IMR-90 (cell line): Measurements from ENCODE around the gene RFX6. TPM values are rescaled to one million over a fixed set of nuclear protein-coding genes. Genes with fewer than 3 reads are reported as not detected.

Experiments
- ATAC-seq: fragments of 200-7000 bp; cut with Tn5 transposase; 2 replicates; pipeline ENCODE4 v1.9.1; 2020; ENCODE audit warnings: low read depth, mild to moderate bottlenecking, moderate library complexity
- BruUV-seq: library from RNA; stranded (reverse); fragments of 400-500 nt; replicated peaks from 2 replicates; lab custom pipeline; 2021; lab: Mats Ljungman, UMichigan
- CTCF ChIA-PET: fragments of 300-600 bp; formaldehyde crosslinking; extraction: SDS; loops from one replicate; lab custom pipeline; 2021; ENCODE audit warnings: antibody characterized with exemption; lab: Yijun Ruan, JAX
- POLR2A ChIA-PET: fragments of 300-600 bp; sonication (Branson Sonifier 250); formaldehyde crosslinking; loops from one replicate; lab custom pipeline; 2022; ENCODE audit warnings: antibody characterized with exemption; ENCODE audit not compliant: unreplicated experiment; lab: Charles Lee
- DNase-seq: peaks from one replicate; pipeline ENCODE4 v3.0.0; 2013
- H2AFZ ChIP-seq: replicated peaks from 2 replicates; pipeline ENCODE3; 2013; ENCODE audit warnings: low read length, mild to moderate bottlenecking; ENCODE audit not compliant: poor library complexity
- H2AK5ac ChIP-seq: 2 replicates; pipeline ENCODE4 v1.6.1; 2013; ENCODE audit warnings: low read depth, low read length, inconsistent platforms
- H2AK9ac ChIP-seq: replicated peaks from 2 replicates; pipeline ENCODE3; 2013; ENCODE audit warnings: mild to moderate bottlenecking, low read depth, low read length, moderate library complexity; ENCODE audit not compliant: poor library complexity
- H2BK120ac ChIP-seq: 2 replicates; pipeline ENCODE4 v1.6.1; 2013; ENCODE audit warnings: low read depth, low read length, inconsistent platforms
- H2BK15ac ChIP-seq: 3 replicates; pipeline ENCODE4 v1.6.1; 2013; ENCODE audit warnings: low read depth, low read length, inconsistent platforms
- H2BK20ac ChIP-seq: 2 replicates; pipeline ENCODE4 v1.6.1; 2013; ENCODE audit warnings: low read depth, mild to moderate bottlenecking, inconsistent platforms, low read length, moderate library complexity
- H2BK5ac ChIP-seq: 2 replicates; pipeline ENCODE4 v1.6.1; 2013; ENCODE audit warnings: mild to moderate bottlenecking, low read depth, low read length, inconsistent platforms; ENCODE audit not compliant: poor library complexity, severe bottlenecking
- H3K14ac ChIP-seq: replicated peaks from 2 replicates; pipeline ENCODE4 v1.6.1; 2013; ENCODE audit warnings: low read depth, low read length, inconsistent platforms
- H3K18ac ChIP-seq: 2 replicates; pipeline ENCODE4 v1.6.1; 2013; ENCODE audit warnings: low read depth, low read length, control low read depth
- H3K23ac ChIP-seq: 2 replicates; pipeline ENCODE4 v1.6.1; 2013; ENCODE audit warnings: low read depth, low read length, inconsistent platforms
- H3K27ac ChIP-seq: 2 replicates; pipeline ENCODE4 v1.5.1; 2013; ENCODE audit warnings: mild to moderate bottlenecking, control low read depth, low read length; ENCODE audit not compliant: insufficient read depth
- H3K27me3 ChIP-seq: 2 replicates; pipeline ENCODE4 v1.6.1; 2013; ENCODE audit warnings: low read length; ENCODE audit not compliant: control insufficient read depth, insufficient read depth
- H3K36me3 ChIP-seq: 2 replicates; pipeline ENCODE4 v1.6.1; 2013; ENCODE audit warnings: low read length, mixed read lengths; ENCODE audit not compliant: control insufficient read depth, insufficient read depth
- H3K4ac ChIP-seq: 2 replicates; pipeline ENCODE4 v1.6.1; 2013; ENCODE audit warnings: low read depth, low read length, inconsistent platforms
- H3K4me1 ChIP-seq: 2 replicates; pipeline ENCODE4 v1.6.1; 2013; ENCODE audit warnings: low read length, mixed read lengths; ENCODE audit not compliant: control insufficient read depth, insufficient read depth
- H3K4me2 ChIP-seq: 2 replicates; pipeline ENCODE4 v1.6.1; 2013; ENCODE audit warnings: low read depth, mild to moderate bottlenecking, control low read depth, low read length, moderate library complexity
- H3K4me3 ChIP-seq: 2 replicates; pipeline ENCODE4 v1.5.1; 2013; ENCODE audit warnings: low read depth, mild to moderate bottlenecking, control low read depth, low read length, moderate library complexity; ENCODE audit not compliant: insufficient read depth
- H3K56ac ChIP-seq: 2 replicates; pipeline ENCODE4 v1.6.1; 2013; ENCODE audit warnings: low read length, inconsistent platforms; ENCODE audit not compliant: insufficient read depth; ENCODE audit errors: extremely low read depth
- H3K79me1 ChIP-seq, 2 experiments: 2 replicates each; pipeline ENCODE4 v1.6.1; 2013; ENCODE audit warnings: low read length in 2 of 2, inconsistent platforms in 1 of 2, low read depth in 1 of 2
- H3K9ac ChIP-seq: 2 replicates; pipeline ENCODE4 v1.6.1; 2013; ENCODE audit warnings: low read depth, low read length, control low read depth
- H3K9me1 ChIP-seq: 2 replicates; pipeline ENCODE4 v1.6.1; 2013; ENCODE audit warnings: low read length, inconsistent platforms; ENCODE audit not compliant: insufficient read depth
- H3K9me3 ChIP-seq: 2 replicates; pipeline ENCODE4 v1.6.1; 2013; ENCODE audit warnings: low read length; ENCODE audit not compliant: control insufficient read depth, insufficient read depth
- H4K20me1 ChIP-seq: 2 replicates; pipeline ENCODE4 v1.6.1; 2013; ENCODE audit warnings: low read length, inconsistent platforms; ENCODE audit not compliant: insufficient read depth
- H4K5ac ChIP-seq: 2 replicates; pipeline ENCODE4 v1.6.1; 2013; ENCODE audit warnings: mild to moderate bottlenecking, low read depth, low read length, control low read depth
- H4K8ac ChIP-seq, 2 experiments: 2 replicates each; pipeline ENCODE4 v1.6.1; 2013; ENCODE audit warnings: low read depth in 2 of 2, low read length in 2 of 2, control low read depth in 1 of 2, inconsistent platforms in 1 of 2
- H4K91ac ChIP-seq: 2 replicates; pipeline ENCODE4 v1.6.1; 2013; ENCODE audit warnings: low read depth, low read length, inconsistent platforms; ENCODE audit not compliant: insufficient read depth
- CEBPB ChIP-seq: IDR thresholded peaks from 2 replicates; pipeline ENCODE4 v1.6.1; 2012; ENCODE audit warnings: low read depth, low read length, improper control_type of control experiment
- CHD1 ChIP-seq: IDR thresholded peaks from 2 replicates; pipeline ENCODE4 v1.6.1; 2012; ENCODE audit warnings: low read depth, low read length, improper control_type of control experiment
- FOS ChIP-seq: fragments of 150-350 bp; IDR thresholded peaks from 2 replicates; pipeline ENCODE4 v1.6.1; 2016; ENCODE audit warnings: low read depth, low read length
- MAFK ChIP-seq: IDR thresholded peaks from 2 replicates; pipeline ENCODE4 v1.6.1; 2012; ENCODE audit warnings: low read depth, low read length, improper control_type of control experiment
- MAZ ChIP-seq: IDR thresholded peaks from 2 replicates; pipeline ENCODE4 v1.6.1; 2012; ENCODE audit warnings: low read depth, mild to moderate bottlenecking, low read length, improper control_type of control experiment, moderate library complexity, borderline replicate concordance
- MXI1 ChIP-seq: IDR thresholded peaks from 2 replicates; pipeline ENCODE4 v1.6.1; 2012; ENCODE audit warnings: low read depth, mild to moderate bottlenecking, low read length, moderate library complexity, borderline replicate concordance
- POLR2A ChIP-seq: IDR thresholded peaks from 2 replicates; pipeline ENCODE4 v1.6.1; 2012; ENCODE audit warnings: mild to moderate bottlenecking, low read depth, low read length
- RAD21 ChIP-seq: IDR thresholded peaks from 2 replicates; pipeline ENCODE4 v1.6.1; 2012; ENCODE audit warnings: low read length, improper control_type of control experiment
- RFX5 ChIP-seq: IDR thresholded peaks from 2 replicates; pipeline ENCODE4 v1.8.0; 2012; ENCODE audit warnings: low read depth, mild to moderate bottlenecking, low read length, moderate library complexity
- SMC3 ChIP-seq: fragments of 150-350 bp; IDR thresholded peaks from 2 replicates; pipeline ENCODE4 v1.6.1; 2016; ENCODE audit warnings: low read depth, mild to moderate bottlenecking, antibody characterized with exemption, low read length, moderate library complexity
- WGBS, 2 experiments: methylation state at CpG; one replicate each; pipeline versions ENCODE4 v1.1.5 to v1.1.7; 2013; ENCODE audit warnings: missing lambda C conversion rate in 2 of 2; ENCODE audit not compliant: insufficient read length in 1 of 2; ENCODE audit errors: extremely low coverage in 2 of 2; 5-methylcytosine and 5-hydroxymethylcytosine counted together
- dilution Hi-C: fragments of 300-500 bp; cut with HindIII; formaldehyde crosslinking; loops from one replicate; pipeline ENCODE4 v1.14.3; 2018; ENCODE audit warnings: low sequenced_read_pairs; ENCODE audit not compliant: unreplicated experiment
- in situ Hi-C: fragments of 300-500 bp; cut with MboI; formaldehyde crosslinking; loops from 3 replicates; pipeline ENCODE4 v1.14.3; 2019; ENCODE audit warnings: low sequenced_read_pairs, inconsistent platforms, mixed read lengths
- intact Hi-C: fragments of 100-400 bp; cut with micrococcal nuclease; formaldehyde crosslinking; loops from 2 replicates; pipeline ENCODE4 v1.10.0; 2022
- polyA plus RNA-seq, 3 experiments: library from polyadenylated mRNA; depleted of rRNA; stranded (reverse); fragments of >200 nt; gene quantifications; 2 replicates each; pipeline ENCODE4 v1.2.3, GENCODE V29; 2012; ENCODE audit warnings: low replicate concordance in 1 of 3
- total RNA-seq: library from RNA; depleted of rRNA; stranded (reverse); fragments of >200 nt; gene quantifications from 2 replicates; pipeline ENCODE4 v1.2.3, GENCODE V29; 2012
- TF ChIP-seq, protein P1 (sequence below): fragments of 150-350 bp; IDR thresholded peaks from 2 replicates; pipeline ENCODE4 v1.6.1; 2017; ENCODE audit warnings: mild to moderate bottlenecking, antibody characterized with exemption, low read length, low read depth
- TF ChIP-seq, protein P2 (sequence below): fragments of 150-350 bp; IDR thresholded peaks from 2 replicates; pipeline ENCODE4 v1.6.1; 2016; ENCODE audit warnings: low read depth, mild to moderate bottlenecking, low read length, moderate library complexity, borderline replicate concordance
- TF ChIP-seq, protein P3 (sequence below): conservative IDR thresholded peaks from 2 replicates; pipeline ENCODE4 v1.5.1; 2012; ENCODE audit warnings: mild to moderate bottlenecking, low read depth, low read length, improper control_type of control experiment

RFX6 gene
- total and polyA plus RNA-seq, 2 of the 4 experiments (the other 2 are of a cell fraction), result not detected

DNA sequence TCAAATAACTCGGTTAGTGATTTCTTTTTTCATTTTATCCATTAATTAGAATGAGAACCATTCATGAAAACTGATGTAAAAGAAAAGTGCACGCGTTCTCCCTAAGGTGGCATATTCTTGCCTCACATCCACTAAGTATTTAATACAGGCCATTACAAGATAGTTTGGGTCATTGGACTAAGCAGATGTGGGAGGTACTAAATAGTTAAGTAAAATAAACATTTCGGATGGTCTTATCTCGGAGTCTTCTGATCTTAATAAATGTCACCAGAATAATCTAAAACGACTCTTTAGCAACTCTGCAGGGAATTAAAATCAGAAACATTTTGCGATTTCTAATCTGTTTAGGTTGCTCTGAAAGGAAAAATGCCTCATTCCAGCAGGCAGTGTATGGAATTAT, 78.7 kb downstream of the RFX6 start:
- TF ChIP-seq, protein P1, sequence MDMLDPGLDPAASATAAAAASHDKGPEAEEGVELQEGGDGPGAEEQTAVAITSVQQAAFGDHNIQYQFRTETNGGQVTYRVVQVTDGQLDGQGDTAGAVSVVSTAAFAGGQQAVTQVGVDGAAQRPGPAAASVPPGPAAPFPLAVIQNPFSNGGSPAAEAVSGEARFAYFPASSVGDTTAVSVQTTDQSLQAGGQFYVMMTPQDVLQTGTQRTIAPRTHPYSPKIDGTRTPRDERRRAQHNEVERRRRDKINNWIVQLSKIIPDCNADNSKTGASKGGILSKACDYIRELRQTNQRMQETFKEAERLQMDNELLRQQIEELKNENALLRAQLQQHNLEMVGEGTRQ, result no peak
- TF ChIP-seq, protein P2, sequence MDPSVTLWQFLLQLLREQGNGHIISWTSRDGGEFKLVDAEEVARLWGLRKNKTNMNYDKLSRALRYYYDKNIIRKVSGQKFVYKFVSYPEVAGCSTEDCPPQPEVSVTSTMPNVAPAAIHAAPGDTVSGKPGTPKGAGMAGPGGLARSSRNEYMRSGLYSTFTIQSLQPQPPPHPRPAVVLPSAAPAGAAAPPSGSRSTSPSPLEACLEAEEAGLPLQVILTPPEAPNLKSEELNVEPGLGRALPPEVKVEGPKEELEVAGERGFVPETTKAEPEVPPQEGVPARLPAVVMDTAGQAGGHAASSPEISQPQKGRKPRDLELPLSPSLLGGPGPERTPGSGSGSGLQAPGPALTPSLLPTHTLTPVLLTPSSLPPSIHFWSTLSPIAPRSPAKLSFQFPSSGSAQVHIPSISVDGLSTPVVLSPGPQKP, result no peak
- TF ChIP-seq MAZ, result no peak
- TF ChIP-seq MAFK, result no peak
- no peak for TF ChIP-seq POLR2A
- TF ChIP-seq FOS, result no peak
- TF ChIP-seq RFX5, result no peak
- TF ChIP-seq CHD1, result no peak
- TF ChIP-seq MXI1, result no peak
- TF ChIP-seq RAD21, result no peak
- no peak for TF ChIP-seq SMC3
- TF ChIP-seq CEBPB, result no peak
- TF ChIP-seq, protein P3, sequence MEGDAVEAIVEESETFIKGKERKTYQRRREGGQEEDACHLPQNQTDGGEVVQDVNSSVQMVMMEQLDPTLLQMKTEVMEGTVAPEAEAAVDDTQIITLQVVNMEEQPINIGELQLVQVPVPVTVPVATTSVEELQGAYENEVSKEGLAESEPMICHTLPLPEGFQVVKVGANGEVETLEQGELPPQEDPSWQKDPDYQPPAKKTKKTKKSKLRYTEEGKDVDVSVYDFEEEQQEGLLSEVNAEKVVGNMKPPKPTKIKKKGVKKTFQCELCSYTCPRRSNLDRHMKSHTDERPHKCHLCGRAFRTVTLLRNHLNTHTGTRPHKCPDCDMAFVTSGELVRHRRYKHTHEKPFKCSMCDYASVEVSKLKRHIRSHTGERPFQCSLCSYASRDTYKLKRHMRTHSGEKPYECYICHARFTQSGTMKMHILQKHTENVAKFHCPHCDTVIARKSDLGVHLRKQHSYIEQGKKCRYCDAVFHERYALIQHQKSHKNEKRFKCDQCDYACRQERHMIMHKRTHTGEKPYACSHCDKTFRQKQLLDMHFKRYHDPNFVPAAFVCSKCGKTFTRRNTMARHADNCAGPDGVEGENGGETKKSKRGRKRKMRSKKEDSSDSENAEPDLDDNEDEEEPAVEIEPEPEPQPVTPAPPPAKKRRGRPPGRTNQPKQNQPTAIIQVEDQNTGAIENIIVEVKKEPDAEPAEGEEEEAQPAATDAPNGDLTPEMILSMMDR, result no peak
- H3K9ac ChIP-seq, result no peak overlapping the region
- ChIA-PET POLR2A (no interaction called here), CTCF (interaction anchor here (0.6 kb wide), 1 partner anchor 393 kb away, joined by 3 read pairs; no protein-coding TSS in a partner anchor)
- H3K79me1 ChIP-seq, result no peaks in the 10 kb centered on the region
- no peaks in the 10 kb centered on the region for H3K4me1 ChIP-seq
- H3K14ac ChIP-seq, result no peak overlapping the region
- no peak overlapping the region for H2AK9ac ChIP-seq
- H2AK5ac ChIP-seq, result no peak overlapping the region
- H2BK5ac ChIP-seq, result no peak overlapping the region
- no peak overlapping the region for H3K27ac ChIP-seq
- H3K4me2 ChIP-seq, result no peak overlapping the region
- no peaks in the 10 kb centered on the region for H3K36me3 ChIP-seq
- no peak overlapping the region for H3K4me3 ChIP-seq
- no peak overlapping the region for H2BK20ac ChIP-seq
- no peak overlapping the region for H4K8ac ChIP-seq
- H3K23ac ChIP-seq, result no peak overlapping the region
- H3K56ac ChIP-seq, result no peak overlapping the region
- H3K18ac ChIP-seq, result no peak overlapping the region
- no peak overlapping the region for H4K5ac ChIP-seq
- dilution Hi-C loops (no loop called here), in situ Hi-C loops (no loop called here), intact Hi-C loops (no loop called here)
- no peaks in the 10 kb centered on the region for H3K9me1 ChIP-seq
- no peaks in the 10 kb centered on the region for H4K20me1 ChIP-seq
- H2BK120ac ChIP-seq, result no peak overlapping the region
- ATAC-seq (no peak), DNase-seq (no peak)
- H4K91ac ChIP-seq, result no peak overlapping the region
- H3K4ac ChIP-seq, result no peak overlapping the region
- no peaks in the 10 kb centered on the region for H3K9me3 ChIP-seq
- WGBS, 2 experiments, result no CpG with 5 or more reads among the region's 7 CpGs
- H2BK15ac ChIP-seq, result no peak overlapping the region
- BruUV-seq, result no TSS peak
- H2AFZ ChIP-seq, result no peak overlapping the region
- H3K27me3 ChIP-seq, result no peaks in the 10 kb centered on the region
